GM19397 (cell line): ENCODE results near the gene HDAC10.
A peak's percentile ranks its signal among the peaks of the same experiment; 100 is the strongest.
"Not testable (repeated sequence)": the region's sequence is repeated elsewhere in the genome, so short reads cannot be mapped to it uniquely, and the experiment has no call there.

Experiments
- ATAC-seq: cut with Tn5 transposase; IDR thresholded peaks from one replicate; pipeline ENCODE4 v1.9.1; 2021; ENCODE audit warnings: mild to moderate bottlenecking, moderate library complexity; ENCODE audit not compliant: unreplicated experiment

Gene HDAC10

DNA sequence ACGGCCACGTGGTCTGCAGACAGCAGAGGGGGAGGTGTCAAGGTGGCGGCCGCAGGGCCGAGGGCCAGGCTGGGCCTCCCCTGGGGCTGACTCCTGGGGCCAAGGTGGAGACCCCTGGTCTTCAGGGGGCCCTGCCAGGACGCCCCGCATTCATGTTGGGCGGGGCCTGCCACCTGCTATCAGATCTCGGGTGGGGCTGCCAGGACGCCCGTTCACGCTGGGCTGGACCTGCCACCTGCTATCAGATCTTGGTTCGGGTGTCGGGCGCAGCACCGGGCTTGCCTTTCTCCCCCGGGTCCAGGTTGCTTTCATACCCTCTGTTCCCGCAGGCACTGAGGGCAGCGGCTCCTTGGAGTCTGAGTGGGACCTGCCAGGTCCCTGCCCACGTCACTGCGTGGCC is 35.2 kb upstream of the HDAC10 start:
- ATAC-seq: no peak

DNA sequence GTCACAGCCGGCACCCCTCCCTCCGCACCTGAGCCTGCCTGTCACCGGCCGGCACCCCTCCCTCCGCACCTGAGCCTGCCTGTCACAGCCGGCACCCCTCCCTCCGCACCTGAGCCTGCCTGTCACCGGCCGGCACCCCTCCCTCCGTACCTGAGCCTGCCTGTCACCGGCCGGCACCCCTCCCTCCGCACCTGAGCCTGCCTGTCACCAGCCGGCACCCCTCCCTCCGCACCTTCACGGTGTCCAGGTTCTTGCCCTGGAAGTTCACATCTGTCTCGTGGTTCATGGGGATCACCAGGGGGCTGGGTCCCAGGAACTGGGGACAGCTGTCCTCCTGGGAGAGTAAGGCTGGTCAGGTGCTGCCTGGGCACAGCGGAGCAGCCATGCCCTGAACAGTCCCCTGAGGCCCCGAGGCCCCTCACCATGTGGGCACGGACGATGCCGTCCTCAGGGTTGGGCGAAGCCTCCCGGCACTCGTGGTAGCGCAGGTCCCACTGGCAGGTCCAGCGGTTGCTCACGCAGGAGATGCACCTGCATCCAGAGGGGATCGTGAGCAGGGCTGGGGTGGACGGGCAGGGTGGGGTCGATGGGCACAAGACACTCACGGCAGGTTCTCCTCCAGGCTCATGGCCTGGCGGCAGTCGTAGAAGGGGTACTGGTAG is 34.6 kb upstream of the HDAC10 start:
- ATAC-seq: no peak

DNA sequence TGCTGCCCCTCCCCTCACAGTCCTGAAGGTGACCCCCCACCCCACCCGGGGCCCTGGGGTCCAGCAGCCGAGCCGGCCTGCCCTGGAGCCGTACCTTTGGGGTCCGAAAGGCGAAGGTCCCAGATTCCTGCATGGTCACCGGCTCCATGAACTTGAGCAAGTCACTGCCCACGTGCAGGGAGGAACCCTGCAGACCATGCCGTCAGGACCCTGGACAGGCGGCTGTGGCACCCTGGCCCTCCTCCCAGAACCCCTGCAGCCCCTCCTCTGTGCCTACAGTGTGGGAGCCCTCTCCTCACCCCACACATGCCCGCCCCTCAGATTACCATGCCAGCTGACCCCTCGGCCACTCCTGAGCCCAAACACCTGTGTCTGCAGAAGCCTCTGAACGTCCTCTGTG is 33.4 kb upstream of the HDAC10 start:
- no peak for ATAC-seq

DNA sequence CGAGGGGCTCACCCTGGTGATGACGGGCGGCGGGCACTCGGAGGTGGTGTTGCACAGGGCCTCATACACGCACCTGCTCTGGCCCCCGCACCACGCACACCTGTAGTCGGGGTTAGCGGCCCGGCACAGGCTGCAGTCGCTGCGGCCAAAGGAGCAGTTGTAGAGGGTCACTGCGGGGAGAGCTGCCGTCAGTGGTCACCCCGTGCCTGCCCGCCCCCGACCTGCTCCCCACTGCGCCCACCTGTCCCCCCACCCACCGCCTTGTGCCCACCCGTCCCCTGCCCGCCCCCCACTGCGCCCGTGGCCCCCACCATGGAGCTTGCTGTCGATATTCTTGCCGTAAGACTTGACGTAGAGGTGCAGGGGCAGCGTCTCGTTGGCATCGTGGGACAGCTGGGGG is 32.8 kb upstream of the HDAC10 start:
- ATAC-seq: no peak

DNA sequence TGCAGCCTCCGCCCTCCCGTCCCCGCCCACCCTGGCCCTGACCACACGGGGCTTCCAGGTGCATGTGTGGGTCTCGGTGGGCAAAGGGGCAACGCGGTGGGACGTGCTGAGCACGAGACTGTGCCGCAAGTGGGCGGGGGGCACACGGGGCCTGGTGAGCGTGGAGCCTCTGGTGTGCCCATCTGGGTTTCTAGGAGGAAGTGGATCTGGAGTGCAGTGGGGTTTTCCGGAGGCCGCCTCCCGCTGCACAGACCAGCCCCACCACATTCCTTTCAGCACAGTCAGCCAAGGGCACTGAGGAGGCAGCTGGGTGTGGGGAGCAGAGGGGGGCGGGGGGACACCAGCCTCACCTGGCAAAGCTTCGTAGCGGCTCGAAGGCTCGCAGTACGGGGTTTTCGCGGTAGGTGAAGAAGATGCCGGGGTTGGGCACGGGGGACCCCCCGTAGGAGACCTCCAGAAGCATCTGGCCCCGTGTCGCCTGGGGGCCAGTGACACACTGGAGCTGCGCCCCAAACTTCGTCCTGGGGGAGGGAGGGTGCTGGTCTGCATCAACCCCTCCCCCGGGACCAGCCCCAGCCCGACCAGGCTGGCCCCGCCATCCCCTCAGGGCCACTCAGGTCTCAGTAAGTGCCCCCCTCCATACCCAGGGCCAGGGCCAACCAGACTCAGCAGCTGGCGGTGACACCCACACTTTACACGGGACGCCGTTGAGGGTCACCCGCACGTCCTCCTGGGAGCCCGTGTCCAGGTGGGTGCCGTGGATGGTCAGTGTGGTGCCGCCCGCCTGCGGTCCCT is 31.5 kb upstream of the HDAC10 start:
- ATAC-seq: no peak

DNA sequence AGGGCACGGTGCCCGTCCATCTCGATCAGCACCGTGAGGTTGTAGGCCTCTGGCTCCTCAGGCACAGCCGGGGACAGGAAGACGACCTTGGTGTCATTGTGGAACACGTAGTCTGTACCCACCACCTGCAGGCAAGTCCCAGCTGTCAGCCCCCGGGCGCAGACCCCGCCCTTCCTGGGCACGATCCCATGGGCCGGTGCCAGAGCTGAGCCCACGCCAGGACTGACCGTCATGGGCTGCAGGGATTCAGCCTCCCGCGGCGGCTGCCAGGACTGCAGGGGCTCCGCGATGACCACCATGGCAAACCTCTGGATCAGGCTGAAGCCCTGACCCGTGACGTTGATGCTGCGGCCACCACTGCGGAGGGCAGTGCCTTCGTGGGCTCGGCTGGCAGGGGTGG is 30.9 kb upstream of the HDAC10 start:
- ATAC-seq: no peak

DNA sequence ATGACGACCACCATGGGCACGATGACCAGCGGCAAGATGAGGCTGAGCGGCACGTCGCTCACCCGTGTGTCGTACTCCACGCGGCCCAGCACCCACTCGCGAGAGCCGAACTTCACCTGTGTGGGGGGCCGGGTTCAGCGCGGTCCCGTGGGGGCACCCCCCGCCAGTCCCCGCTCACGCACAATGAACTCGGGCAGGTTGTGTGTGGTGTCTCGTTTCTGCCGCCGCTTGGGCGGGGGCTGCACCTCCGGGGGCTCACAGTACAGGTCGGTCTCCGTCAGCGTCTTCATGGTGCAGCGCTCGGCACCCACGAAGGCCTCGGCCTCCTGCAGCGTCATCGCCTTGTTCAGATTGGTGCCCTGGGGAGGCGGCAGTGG is 30.3 kb upstream of the HDAC10 start:
- no peak for ATAC-seq

DNA sequence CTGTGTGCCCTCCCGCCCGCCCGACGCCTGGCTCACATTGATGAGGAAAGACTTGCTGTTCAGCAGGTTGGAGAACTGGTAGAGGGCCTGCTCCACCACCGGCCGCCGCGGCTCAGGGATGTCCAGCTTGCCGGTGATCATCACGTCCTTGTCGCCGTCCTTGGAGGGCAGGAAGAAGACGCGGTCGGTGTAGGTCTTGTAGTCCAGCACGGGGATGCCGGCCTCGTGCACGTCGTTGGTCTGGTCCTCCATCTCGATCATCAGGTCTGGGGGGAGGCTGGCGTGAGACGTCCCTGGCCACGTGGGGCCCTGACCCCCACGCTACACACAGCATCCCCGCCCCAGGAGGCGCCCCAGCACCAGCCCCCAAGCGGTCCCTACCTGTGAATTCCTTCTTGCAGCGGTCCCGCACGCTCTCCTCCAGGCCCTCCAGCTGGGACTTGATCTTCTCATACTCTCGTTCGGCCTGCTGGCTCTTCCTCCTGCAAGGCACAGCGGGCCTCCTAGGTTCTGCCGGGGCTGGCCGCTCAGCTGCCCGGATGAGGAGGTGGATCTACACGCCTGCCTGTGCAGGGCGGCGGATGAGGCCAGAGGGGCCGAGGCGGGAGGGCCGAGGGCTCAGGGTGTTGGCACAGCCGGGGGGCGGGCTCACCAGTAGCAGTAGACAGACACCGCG is 29.8 kb upstream of the HDAC10 start:
- no peak for ATAC-seq

DNA sequence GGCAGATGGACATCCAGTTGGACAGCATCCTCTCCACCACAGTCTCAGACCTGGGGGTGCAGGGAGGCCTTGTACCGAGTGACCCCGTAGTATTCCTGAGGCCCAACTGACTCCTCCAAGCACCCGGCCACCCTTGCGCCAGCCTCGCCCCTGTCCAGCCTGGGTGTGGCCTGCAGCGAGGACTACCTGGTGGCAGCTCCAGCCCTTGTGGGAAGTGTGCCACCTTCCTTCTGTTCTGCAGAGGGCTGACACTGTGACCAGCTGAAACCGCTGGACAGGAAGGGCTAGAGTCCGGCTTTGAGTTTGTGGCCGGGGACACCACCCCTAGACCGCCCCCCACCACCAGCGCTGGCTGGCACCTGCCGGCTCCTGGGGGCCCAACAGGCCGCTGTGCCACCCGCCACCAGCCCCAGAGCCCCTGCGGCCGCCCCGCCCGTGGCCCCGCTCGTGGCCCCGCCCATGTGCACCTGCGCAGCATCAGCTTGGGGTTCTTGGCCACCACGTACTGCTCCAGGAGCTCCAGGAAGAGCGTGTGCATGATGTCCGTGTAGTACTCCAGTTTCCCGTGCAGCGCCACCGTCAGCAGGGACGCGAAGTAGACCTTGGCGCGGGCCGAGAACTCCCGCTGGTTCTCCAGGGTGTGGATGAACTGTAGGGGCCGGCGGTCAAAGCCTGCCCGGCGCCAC is 29.1 kb upstream of the HDAC10 start:
- no peak for ATAC-seq

DNA sequence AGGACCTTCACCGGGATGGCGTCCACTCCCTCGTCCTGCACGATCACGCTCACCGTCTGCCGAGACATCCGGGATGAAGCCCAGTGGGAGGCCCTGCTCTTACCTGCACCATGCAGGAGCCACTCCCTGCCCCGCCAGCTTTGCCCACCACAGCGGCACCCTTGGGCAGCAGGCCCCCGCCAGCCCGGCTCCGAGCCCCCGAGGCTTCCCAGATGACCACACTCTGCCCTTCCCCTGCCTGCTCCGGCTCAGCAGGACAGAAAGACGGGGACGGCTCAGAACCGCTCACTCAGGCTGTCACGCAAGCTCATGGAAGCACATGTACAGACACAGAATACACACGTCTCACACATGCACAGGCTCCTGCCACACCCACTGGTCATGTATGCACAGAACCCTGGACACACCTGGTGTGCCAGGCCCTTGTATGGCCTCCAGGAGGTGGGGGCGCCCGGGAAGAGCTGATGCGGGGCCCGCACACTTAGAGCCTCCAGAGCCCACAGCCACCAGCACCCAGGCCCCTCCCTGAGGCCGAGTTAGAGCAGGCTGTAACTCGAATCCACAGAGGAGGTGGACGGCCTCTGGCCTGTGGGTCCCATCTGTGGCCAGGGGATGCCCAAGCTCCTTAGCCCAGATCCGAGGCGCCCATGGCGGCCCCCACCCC is 28.0 kb upstream of the HDAC10 start:
- no peak for ATAC-seq

DNA sequence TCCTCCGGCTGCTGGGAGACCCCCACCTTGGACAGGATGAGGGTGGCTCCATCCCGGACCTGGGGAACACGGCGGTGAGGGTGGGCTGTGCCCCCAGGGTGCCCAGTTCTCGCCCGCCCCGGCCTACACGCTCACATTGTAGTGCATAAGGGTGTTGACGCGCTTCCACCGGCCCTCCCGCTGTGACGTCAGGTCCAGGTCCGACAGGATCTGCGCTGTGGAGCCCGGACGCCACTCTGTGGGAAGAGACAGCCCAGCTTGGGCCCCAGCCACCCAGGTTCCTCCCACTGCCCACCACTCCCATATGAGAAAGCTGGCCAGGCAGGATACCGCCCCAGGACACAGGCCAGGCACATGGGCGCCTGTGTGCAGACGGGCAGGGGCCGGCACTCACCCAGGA is 27.4 kb upstream of the HDAC10 start:
- ATAC-seq: no peak

DNA sequence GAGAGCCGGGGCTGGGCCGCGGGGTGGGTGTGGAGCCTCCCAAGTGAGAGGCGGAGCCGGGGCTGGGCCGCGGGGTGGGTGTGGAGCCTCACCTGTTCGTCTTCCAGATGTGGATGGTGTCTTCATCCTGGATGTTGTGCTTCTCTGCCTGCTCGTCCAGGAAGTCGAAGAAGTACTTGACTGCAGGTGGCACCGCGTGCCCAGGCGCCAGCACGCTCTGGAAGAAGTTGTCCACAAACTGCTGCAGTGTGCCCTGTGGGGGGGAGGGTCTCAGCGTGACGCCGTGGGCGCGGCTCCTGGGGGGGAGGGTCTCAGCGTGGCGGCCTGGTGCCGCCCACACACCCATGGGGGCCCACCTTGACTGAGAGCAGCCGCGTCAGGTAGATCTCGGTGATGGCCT is 26.7 kb upstream of the HDAC10 start:
- no peak for ATAC-seq

DNA sequence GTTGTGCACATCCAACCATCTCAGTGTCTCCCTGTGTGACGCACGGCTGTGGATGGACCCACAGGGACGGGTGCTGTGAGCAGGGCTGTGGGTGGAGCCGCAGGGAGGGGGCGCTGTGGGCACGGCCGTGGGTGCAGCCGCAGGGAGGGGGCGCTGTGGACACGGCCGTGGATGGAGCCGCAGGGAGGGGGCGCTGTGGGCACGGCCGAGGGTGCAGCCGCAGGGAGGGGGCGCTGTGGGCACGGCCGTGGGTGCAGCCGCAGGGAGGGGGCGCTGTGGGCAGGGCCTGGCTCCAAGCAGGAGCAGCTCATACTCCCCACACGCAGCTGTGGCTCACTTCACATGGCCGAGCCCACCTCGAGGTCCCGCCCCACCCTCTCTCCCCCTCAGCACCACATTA is 25.1 kb upstream of the HDAC10 start:
- ATAC-seq: peak; percentile 41

DNA sequence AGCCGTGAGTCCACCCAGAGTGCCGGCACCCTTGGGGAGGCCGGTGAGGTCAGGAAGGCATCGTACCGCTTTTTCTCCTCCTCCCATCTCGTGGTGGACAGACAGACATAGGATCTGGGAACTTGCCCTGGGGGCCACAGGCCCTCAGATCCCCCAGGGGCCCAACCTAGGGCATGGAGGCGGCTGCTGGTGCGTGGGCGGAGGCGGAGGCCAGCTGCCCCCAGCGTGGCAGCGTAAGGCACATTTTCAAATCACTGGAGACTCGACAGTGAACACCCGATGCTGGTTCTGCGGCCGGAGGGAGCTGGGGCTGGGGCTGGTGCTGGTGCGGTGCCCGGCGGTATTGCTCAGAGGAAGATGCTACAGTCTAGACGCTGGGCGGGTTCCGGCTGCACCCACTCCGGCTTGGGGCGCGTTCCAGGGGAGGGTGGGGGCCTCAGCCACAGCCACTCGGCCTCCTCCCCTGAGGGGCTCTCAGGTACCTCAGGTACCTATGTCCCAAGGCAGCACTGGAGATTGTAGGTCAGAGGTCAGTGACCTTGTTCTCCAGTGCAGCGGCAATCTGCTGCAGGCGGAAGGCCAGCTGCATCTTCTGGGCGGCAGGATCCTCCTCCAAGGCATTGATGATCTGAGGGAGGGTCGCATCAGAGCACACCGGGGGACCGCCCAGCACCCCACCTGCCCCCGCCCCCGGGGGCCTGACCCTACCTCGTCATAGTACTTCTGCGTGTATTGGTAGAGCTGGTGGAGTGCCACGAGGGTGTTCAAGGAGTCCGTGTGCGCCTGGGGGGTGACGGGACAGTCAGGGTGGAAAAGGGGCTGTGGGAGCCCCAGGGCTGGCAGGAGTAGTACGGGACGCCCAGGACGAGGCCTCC is 24.4 kb upstream of the HDAC10 start:
- no peak for ATAC-seq

DNA sequence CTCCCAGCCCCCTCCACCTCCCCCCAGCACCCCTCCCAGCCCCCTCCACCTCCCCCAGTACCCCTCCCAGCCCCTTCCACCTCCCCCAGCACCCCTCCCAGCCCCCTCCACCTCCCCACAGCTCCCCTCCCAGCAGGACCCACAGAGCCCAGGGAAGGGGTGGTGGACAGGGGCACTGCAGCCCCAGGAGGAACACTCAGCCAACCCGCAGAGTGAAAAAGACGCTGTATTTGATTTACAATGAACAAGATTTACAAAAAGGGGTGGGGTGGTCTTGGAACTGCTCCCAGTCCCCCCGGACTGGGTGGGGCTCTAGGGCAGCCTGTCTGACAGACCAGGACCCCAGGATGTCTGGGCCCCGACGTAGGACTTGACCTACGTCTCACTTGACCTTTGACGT is 23.7 kb upstream of the HDAC10 start:
- no peak for ATAC-seq

DNA sequence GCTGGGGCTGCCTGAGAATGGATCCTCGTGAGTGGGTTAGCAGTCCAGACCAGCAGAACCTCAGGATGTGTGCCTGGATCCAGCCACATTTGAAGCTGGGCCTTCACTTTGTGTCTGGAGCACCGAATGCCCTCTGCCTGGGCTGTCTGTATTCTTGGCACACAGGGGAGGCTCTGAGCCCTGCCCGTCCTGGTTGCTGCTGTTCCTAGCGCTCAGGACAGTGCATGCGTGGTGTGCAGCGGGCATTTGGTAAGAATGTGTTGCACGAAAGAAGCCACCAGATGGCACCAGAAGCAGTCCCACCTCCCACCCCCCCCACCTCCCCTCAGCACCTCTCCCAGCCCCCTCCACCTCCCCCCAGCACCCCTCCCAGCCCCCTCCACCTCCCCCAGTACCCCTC is 23.2 kb upstream of the HDAC10 start:
- ATAC-seq: no peak

DNA sequence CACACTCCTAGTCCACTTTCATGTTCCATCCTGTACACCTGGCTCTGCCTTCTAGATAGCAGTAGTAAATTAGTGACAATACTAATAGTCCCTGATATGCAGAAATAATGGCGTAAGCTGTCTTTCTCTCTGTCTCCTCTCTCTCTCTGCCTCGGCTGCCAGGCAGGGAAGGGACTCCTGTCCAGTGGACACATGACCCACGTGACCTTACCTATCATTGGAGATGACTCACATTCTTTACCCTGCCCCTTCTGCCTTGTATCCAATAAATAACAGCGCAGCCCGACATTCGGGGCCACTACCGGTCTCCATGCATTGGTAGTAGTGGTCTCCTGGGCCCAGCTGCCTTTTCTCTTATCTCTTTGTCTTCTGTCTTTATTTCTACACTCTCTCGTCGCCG is 22.7 kb upstream of the HDAC10 start:
- not testable (repeated sequence) for ATAC-seq

DNA sequence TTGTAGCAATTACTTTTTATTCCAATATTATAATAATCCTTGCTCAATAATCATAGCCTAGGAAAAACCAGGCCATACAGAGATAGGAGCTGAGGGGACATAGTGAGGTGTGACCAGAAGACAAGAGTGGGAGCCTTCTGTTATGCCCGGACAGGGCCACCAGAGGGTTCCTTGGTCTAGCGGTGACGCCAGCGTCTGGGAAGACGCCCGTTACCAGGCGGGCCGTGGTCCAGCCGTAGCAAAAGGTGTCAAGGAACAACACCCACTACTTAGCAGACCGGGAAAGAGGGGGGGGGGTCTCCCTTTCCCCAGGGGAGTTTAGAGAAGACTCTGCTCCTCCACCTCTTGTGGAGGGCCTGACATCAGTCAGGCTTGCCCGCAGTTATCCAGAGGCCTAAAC is 22.3 kb upstream of the HDAC10 start:
- not testable (repeated sequence) for ATAC-seq

DNA sequence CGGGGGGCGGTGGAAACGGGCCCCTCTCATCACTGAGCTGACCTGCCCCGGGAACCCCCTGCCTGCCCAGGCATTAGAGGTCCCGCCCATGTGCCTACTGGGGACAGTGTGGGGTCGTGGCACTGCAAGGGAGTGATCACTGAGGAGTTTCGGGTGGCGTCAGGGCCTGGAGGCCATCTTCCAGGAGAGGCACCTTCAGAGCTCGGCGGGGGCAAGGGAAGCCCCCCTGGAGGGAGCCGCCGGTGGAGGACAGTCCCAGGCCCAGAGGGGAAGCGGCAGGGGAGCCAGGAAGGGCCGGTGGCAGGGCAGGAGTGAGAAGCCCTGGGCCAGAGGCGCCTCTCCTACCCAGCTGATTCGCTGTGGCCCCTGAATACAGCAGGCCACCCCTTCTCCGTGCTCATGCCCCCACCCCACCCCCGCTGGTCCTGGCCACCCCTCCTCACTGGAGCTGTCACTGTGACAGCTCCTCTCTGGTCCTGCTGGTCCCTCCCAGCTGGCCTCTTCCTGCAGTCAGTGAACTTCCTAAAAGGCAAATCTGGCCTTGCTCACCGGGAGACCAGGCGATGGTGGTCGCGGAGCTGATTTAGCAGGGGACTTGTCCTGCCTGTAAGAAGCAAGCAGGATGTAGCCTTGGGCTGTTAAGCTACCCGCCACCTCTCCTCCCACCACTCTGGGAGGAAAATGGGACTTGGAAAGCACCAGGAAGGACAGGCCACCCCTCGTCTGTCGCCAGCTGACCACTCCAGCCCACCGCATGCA is 21.2 kb upstream of the HDAC10 start:
- ATAC-seq: no peak
